Lower leg skin (tissue), 4 donors: ENCODE data around the gene POU2AF1. TPM values are rescaled to one million over a fixed set of nuclear protein-coding genes. Genes with fewer than 3 reads are reported as not detected.

ENCODE experiments used
- DNase-seq, 2 donors: peaks; one replicate each; pipeline ENCODE4 v3.0.0-alpha.2; 2019; ENCODE audit warnings: low spot score in 2 of 2
- H3K4me3 ChIP-seq: fragments of 200-600 bp; sonication (generic); 2 replicates; pipeline ENCODE4 v1.5.1; 2017; ENCODE audit warnings: mild to moderate bottlenecking, low read depth; ENCODE audit not compliant: poor library complexity, severe bottlenecking
- CTCF ChIP-seq, 3 donors: fragments of 450-650 bp; IDR thresholded peaks; one replicate each; pipeline ENCODE4 v1.5.1; 2016; ENCODE audit warnings: antibody characterized with exemption in 3 of 3, mild to moderate bottlenecking in 3 of 3, moderate library complexity in 2 of 3
- POLR2A ChIP-seq, 2 donors: fragments of 450-650 bp; IDR thresholded peaks; one replicate each; pipeline ENCODE4 v1.6.1; 2016 to 2017; ENCODE audit warnings: antibody characterized with exemption in 2 of 2, mild to moderate bottlenecking in 1 of 2, moderate library complexity in 1 of 2
- WGBS, 2 donors: methylation state at CpG; one replicate each; pipeline ENCODE4 v1.1.5; 2018; 5-methylcytosine and 5-hydroxymethylcytosine counted together
- intact Hi-C: fragments of 100-400 bp; cut with DNase I; formaldehyde crosslinking; loops from one replicate; pipeline ENCODE4 v1.15.0; 2023; ENCODE audit warnings: low total_unique reads
- total RNA-seq, 4 donors: library from RNA; depleted of rRNA; stranded (reverse); fragments of >200 nt; gene quantifications; one replicate each; pipeline ENCODE4 v1.1.0, GENCODE V29; 2016

POU2AF1 gene
- total RNA-seq, 4 donors from 2014 or later, result 0.13 TPM; not detected in 3

DNA sequence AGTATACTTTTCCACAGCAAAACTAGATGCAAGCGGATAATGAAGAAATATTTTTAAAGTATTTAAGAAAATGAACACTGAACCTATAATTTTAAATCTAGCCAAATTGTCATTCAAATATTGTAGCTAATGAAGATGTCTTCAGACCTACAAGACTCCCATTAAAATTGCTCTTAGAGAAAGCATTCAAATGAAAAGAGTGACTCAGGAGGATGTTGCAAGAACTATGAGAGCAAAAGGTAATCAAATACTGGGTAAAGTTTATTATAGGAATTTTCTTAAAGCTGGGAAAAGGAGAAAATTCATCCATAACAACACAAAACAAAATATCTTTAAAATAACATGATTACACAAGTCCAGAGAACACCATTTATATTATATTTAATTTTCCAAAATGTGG lies 5.4 kb upstream of the POU2AF1 start:
- WGBS, 2 donors, result 97 to 100% methylated on average over 1 of the region's 1 CpG
- TF ChIP-seq POLR2A (IDR thresholded peaks at IDR 0.05), result no peak
- no peak for TF ChIP-seq CTCF (IDR thresholded peaks at IDR 0.05)
- DNase-seq, result no peak
- H3K4me3 ChIP-seq, result no peak overlapping the region
- intact Hi-C loops, result no loop called here

DNA sequence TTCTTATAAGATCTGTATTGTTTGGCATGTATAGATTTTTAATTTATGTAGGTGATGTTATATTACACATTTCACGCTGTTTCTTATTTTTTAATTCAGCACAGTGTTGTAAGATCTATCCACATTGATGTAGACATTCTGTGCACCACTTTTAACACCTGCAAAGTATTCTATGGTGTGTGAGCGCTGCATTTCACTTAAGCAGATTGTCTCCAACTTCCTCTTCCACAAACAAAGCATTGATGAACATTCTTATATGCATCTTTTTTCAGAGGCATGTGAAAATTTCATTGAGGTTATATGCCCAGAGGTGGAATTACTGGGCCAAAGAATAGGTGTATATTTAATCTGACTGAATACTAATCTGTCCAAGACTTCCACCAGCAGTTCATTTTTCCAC lies 3.4 kb upstream of the POU2AF1 start:
- DNase-seq, result no peak
- intact Hi-C loops, result no loop called here
- no peak overlapping the region for H3K4me3 ChIP-seq
- TF ChIP-seq POLR2A (IDR thresholded peaks at IDR 0.05) (no peak), CTCF (IDR thresholded peaks at IDR 0.05) (no peak)
- 95 to 97% methylated on average over 2 of the region's 2 CpGs for WGBS, 2 donors

DNA sequence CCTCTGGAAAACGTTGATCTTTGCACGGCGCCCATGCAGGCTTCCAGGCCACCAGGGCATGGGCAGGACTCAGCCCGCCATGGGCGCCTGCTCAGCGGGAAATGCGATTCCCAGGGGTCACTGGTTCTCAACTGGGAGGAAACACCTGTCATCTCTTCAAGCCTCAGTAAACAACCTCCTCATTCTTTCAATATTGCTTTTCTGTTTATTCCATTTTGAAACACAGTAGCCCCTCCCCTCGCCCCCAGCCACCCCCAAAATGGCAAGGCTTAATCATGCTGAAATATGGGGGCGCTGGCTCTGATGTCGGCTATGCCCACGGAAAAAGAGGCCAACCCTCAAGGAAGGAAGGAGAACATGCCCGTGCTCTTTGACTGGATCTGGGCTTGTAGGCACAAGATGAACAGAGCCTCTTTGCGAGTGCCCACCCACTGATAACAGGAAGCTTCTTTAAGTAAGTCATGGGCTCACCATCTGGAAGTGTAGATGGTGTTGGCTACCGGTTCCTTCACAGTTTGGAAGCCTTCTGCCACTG lies 594 bp upstream of the POU2AF1 start:
- 76 to 82% methylated on average over 14 of the region's 14 CpGs for WGBS, 2 donors
- DNase-seq, result no peak
- TF ChIP-seq POLR2A (IDR thresholded peaks at IDR 0.05) (no peak), CTCF (IDR thresholded peaks at IDR 0.05) (no peak)
- no peak overlapping the region for H3K4me3 ChIP-seq
- intact Hi-C loops, result no loop called here

- H3K4me3 ChIP-seq, result no peak overlapping the region
- no peak for DNase-seq
- intact Hi-C loops, result no loop called here
- WGBS, 2 donors, result 39 to 45% methylated on average over 8 of the region's 8 CpGs
- no peak for TF ChIP-seq CTCF (IDR thresholded peaks at IDR 0.05)
- TF ChIP-seq POLR2A (IDR thresholded peaks at IDR 0.05), result no peak
These were observed 752 bp downstream of the POU2AF1 start for GRCh38 chr11:111378185-111378860.

- intact Hi-C loops, result no loop called here
- no peak overlapping the region for H3K4me3 ChIP-seq
- no peak for DNase-seq
- TF ChIP-seq CTCF (IDR thresholded peaks at IDR 0.05), result no peak
- no peak for TF ChIP-seq POLR2A (IDR thresholded peaks at IDR 0.05)
- 53 to 57% methylated on average over 3 of the region's 3 CpGs for WGBS, 2 donors
These were observed 2.7 kb downstream of the POU2AF1 start for GRCh38 chr11:111376181-111376871.
